ENCODE results near the gene MAMSTR.

MAMSTR gene

DNA sequence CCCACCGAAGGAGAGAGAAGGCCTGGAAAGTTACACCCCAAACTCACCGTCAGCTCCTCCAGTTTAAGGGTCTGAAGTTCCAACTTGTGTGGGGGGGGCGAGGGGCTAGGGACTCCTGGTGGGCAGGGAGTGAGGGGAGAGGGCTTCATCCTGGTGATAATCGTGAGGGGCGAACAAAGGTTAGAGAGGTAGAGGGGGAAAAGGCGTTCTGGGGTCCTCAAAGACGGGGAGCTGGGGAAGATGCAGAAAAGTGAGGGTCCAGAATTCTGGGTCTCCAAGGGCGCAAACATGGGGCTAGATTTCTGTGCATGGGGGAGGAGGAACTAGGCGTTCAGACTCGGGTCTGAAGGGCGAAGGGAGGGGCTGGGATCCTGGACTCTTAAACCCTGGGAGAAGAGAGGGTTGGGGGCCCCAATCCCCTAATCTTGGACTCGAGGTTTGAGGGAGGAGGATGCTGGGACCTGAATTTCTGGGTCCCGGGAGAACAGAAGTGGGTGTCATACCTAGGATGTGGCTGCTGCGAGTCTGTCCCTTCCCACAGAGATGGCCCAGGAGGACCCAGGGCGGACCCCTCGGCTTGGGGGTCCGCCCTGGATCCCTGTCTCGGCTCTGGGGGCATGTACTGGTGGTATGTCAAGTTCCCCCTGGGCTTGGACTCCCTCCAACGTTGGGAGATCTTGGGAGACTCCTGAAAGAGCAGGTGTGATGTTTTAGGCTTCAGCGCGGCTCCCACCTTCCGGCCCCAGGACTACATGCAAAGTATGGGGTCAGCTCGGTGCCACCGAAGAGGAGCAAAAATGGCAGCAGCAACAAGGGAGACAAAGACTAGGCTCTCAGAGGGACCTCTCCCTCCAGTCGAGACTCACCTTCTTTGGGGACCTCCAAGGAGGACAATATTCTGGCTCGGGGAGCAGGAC, 4.5 kb downstream of the MAMSTR start:
- TF ChIP-seq ZNF175 (tag by site-specific recombination; IDR thresholded peaks at IDR 0.05) (no peak), TRIM28 (IDR thresholded peaks at IDR 0.05; ENCODE audit: borderline replicate concordance, low read length) (no peak), ZNF623 (tag by site-specific recombination; IDR thresholded peaks at IDR 0.05) (0 out of 2 replicates have a peak, but pooled peaks have one; percentile 12), GLI4 (tag by site-specific recombination; IDR thresholded peaks at IDR 0.05) (no peak), ZBTB8A (tag by site-specific recombination; IDR thresholded peaks at IDR 0.05) (no peak), ZNF843 (tag by site-specific recombination; IDR thresholded peaks at IDR 0.05) (no peak), ZNF529 (tag by site-specific recombination; IDR thresholded peaks at IDR 0.05; ENCODE audit: insufficient replicate concordance) (no peak), ZNF138 (tag by site-specific recombination; IDR thresholded peaks at IDR 0.05; ENCODE audit: borderline replicate concordance) (0 out of 2 replicates have a peak, but pooled peaks have one; percentile 16), ZNF830 (tag by site-specific recombination; IDR thresholded peaks at IDR 0.05; ENCODE audit: low read depth) (no peak), ZNF654 (tag by site-specific recombination; IDR thresholded peaks at IDR 0.05; ENCODE audit: low read depth) (no peak), ZFHX2 (tag by site-specific recombination; conservative IDR thresholded peaks at IDR 0.05) (peak; percentile 14; the same call in 1 of the 2 replicates), KLF9 (tag by site-specific recombination; IDR thresholded peaks at IDR 0.05; ENCODE audit: low read depth) (0 out of 2 replicates have a peak, but pooled peaks have one; percentile 9), ZNF335 (tag by site-specific recombination; conservative IDR thresholded peaks at IDR 0.05) (peak; percentile 17), ZNF211 (tag by site-specific recombination; IDR thresholded peaks at IDR 0.05; ENCODE audit: low read depth) (no peak), ZNF366 (tag by site-specific recombination; conservative IDR thresholded peaks at IDR 0.05) (0 out of 2 replicates have a peak, but pooled peaks have one; percentile 12), ZBTB20 (tag by site-specific recombination; IDR thresholded peaks at IDR 0.05) (peak; percentile 19; the same call in 1 of the 2 replicates), ZNF394 (tag by site-specific recombination; IDR thresholded peaks at IDR 0.05; ENCODE audit: borderline replicate concordance) (peak; percentile 29; the same call in 1 of the 2 replicates)
- TF ChIP-seq, protein P1, sequence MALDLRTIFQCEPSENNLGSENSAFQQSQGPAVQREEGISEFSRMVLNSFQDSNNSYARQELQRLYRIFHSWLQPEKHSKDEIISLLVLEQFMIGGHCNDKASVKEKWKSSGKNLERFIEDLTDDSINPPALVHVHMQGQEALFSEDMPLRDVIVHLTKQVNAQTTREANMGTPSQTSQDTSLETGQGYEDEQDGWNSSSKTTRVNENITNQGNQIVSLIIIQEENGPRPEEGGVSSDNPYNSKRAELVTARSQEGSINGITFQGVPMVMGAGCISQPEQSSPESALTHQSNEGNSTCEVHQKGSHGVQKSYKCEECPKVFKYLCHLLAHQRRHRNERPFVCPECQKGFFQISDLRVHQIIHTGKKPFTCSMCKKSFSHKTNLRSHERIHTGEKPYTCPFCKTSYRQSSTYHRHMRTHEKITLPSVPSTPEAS (tag by site-specific recombination; IDR thresholded peaks at IDR 0.05), result no peak
- TF ChIP-seq, protein P2, sequence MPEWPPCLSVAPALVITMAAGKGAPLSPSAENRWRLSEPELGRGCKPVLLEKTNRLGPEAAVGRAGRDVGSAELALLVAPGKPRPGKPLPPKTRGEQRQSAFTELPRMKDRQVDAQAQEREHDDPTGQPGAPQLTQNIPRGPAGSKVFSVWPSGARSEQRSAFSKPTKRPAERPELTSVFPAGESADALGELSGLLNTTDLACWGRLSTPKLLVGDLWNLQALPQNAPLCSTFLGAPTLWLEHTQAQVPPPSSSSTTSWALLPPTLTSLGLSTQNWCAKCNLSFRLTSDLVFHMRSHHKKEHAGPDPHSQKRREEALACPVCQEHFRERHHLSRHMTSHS (tag by site-specific recombination; IDR thresholded peaks at IDR 0.05), result no peak
- TF ChIP-seq, protein P3, sequence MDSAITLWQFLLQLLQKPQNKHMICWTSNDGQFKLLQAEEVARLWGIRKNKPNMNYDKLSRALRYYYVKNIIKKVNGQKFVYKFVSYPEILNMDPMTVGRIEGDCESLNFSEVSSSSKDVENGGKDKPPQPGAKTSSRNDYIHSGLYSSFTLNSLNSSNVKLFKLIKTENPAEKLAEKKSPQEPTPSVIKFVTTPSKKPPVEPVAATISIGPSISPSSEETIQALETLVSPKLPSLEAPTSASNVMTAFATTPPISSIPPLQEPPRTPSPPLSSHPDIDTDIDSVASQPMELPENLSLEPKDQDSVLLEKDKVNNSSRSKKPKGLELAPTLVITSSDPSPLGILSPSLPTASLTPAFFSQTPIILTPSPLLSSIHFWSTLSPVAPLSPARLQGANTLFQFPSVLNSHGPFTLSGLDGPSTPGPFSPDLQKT (IDR thresholded peaks at IDR 0.05; ENCODE audit: borderline replicate concordance, low read depth, low read length), result no peak
- TF ChIP-seq, protein P4, sequence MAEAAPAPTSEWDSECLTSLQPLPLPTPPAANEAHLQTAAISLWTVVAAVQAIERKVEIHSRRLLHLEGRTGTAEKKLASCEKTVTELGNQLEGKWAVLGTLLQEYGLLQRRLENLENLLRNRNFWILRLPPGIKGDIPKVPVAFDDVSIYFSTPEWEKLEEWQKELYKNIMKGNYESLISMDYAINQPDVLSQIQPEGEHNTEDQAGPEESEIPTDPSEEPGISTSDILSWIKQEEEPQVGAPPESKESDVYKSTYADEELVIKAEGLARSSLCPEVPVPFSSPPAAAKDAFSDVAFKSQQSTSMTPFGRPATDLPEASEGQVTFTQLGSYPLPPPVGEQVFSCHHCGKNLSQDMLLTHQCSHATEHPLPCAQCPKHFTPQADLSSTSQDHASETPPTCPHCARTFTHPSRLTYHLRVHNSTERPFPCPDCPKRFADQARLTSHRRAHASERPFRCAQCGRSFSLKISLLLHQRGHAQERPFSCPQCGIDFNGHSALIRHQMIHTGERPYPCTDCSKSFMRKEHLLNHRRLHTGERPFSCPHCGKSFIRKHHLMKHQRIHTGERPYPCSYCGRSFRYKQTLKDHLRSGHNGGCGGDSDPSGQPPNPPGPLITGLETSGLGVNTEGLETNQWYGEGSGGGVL (tag by site-specific recombination; IDR thresholded peaks at IDR 0.05), result no peak
- TF ChIP-seq, protein P5, sequence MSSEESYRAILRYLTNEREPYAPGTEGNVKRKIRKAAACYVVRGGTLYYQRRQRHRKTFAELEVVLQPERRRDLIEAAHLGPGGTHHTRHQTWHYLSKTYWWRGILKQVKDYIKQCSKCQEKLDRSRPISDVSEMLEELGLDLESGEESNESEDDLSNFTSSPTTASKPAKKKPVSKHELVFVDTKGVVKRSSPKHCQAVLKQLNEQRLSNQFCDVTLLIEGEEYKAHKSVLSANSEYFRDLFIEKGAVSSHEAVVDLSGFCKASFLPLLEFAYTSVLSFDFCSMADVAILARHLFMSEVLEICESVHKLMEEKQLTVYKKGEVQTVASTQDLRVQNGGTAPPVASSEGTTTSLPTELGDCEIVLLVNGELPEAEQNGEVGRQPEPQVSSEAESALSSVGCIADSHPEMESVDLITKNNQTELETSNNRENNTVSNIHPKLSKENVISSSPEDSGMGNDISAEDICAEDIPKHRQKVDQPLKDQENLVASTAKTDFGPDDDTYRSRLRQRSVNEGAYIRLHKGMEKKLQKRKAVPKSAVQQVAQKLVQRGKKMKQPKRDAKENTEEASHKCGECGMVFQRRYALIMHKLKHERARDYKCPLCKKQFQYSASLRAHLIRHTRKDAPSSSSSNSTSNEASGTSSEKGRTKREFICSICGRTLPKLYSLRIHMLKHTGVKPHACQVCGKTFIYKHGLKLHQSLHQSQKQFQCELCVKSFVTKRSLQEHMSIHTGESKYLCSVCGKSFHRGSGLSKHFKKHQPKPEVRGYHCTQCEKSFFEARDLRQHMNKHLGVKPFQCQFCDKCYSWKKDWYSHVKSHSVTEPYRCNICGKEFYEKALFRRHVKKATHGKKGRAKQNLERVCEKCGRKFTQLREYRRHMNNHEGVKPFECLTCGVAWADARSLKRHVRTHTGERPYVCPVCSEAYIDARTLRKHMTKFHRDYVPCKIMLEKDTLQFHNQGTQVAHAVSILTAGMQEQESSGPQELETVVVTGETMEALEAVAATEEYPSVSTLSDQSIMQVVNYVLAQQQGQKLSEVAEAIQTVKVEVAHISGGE (tag by site-specific recombination; conservative IDR thresholded peaks at IDR 0.05; ENCODE audit: low read depth), result no peak
- TF ChIP-seq, protein P6, sequence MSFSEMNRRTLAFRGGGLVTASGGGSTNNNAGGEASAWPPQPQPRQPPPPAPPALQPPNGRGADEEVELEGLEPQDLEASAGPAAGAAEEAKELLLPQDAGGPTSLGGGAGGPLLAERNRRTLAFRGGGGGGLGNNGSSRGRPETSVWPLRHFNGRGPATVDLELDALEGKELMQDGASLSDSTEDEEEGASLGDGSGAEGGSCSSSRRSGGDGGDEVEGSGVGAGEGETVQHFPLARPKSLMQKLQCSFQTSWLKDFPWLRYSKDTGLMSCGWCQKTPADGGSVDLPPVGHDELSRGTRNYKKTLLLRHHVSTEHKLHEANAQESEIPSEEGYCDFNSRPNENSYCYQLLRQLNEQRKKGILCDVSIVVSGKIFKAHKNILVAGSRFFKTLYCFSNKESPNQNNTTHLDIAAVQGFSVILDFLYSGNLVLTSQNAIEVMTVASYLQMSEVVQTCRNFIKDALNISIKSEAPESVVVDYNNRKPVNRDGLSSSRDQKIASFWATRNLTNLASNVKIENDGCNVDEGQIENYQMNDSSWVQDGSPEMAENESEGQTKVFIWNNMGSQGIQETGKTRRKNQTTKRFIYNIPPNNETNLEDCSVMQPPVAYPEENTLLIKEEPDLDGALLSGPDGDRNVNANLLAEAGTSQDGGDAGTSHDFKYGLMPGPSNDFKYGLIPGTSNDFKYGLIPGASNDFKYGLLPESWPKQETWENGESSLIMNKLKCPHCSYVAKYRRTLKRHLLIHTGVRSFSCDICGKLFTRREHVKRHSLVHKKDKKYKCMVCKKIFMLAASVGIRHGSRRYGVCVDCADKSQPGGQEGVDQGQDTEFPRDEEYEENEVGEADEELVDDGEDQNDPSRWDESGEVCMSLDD (tag by site-specific recombination; IDR thresholded peaks at IDR 0.05), result peak; percentile 71; the same call in 1 of the 2 replicates
- peak overlapping the region; percentile 41 for H3K4me3 ChIP-seq (ENCODE audit: low read depth, low read length)
- no peaks in the 10 kb centered on the region for H3K9me3 ChIP-seq (ENCODE audit: control insufficient read depth, insufficient read depth, low read depth, low read length)
- H3K36me3 ChIP-seq (ENCODE audit: control insufficient read depth in 2 of 2, insufficient read depth in 1 of 2, low read length in 2 of 2), result no peaks in the 10 kb centered on the region; a peak in 1 of 3 replicates
- peak overlapping the region; percentile 67 for H3K27ac ChIP-seq (ENCODE audit: extremely low read depth, low read depth, low read length)
- H3K4me1 ChIP-seq (ENCODE audit: control insufficient read depth, insufficient read depth, low read length), result peaks cover 13% of the 10 kb centered on the region
- ChIA-PET CTCF (interaction anchor here (0.6 to 3.8 kb wide), 6 partner anchors 10 to 383 kb away, joined by 3 to 35 read pairs (median 4); partner anchors contain the start of gene RUVBL2), POLR2A (interaction anchor here (0.6 to 2.4 kb wide), 12 partner anchors 10 to 101 kb away, joined by 3 to 15 read pairs (median 4); partner anchors contain the start of genes CA11, RPL18 and SPHK2)
